ENCODE results near the gene STPG1. TPM values are rescaled to one million over a fixed set of nuclear protein-coding genes. Genes with fewer than 3 reads are reported as not detected.
A peak's percentile ranks its signal among the peaks of the same experiment; 100 is the strongest.

The STPG1 gene
- total and polyA plus RNA-seq, 2 donors (not counting 3 experiments of a cell fraction or from before 2014, with no cell fraction given) = 6.3 to 10.2 TPM

DNA sequence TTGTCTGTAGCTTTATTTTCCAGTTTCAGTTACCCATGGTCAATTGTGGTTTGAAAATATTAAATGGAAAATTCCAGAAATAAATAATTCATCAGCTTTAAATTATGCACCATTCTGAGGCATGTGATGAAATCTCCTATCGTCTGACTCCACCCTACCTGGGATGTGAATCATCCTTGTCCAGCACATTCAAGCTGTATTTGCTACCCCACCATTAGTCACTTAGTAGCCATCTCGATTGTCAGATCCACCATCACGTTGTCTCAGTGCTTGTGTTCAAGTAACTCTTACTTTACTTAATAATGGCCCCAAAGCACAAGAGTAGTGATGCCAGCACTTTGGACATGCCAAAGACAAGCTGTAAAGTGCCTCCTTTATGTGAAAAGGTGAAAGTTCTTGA lies 4.0 kb downstream of the STPG1 start:
- H3K79me2 ChIP-seq (ENCODE audit: control insufficient read depth, insufficient read depth, low read length) = no peaks in the 10 kb centered on the region
- H4K20me1 ChIP-seq (replicated peaks; ENCODE audit: control insufficient read depth, extremely low read depth, insufficient read depth, low read length) = no peaks in the 10 kb centered on the region
- no peak overlapping the region for H3K9ac ChIP-seq (replicated peaks; ENCODE audit: extremely low read depth, insufficient read depth, low read length)
- no peak overlapping the region for H3K27ac ChIP-seq (ENCODE audit: insufficient read depth, low read depth, low read length)
- CTCF ChIA-PET = interaction anchor here (0.6 to 3.3 kb wide), 8 partner anchors 10 to 392 kb away, joined by 3 to 51 read pairs (median 5); no protein-coding TSS in a partner anchor
- TF ChIP-seq FOS (IDR thresholded peaks at IDR 0.05; ENCODE audit: borderline replicate concordance, insufficient read depth, low read length) (peak; percentile 70), MYC (IDR thresholded peaks at IDR 0.05; ENCODE audit: low read depth, low read length) (no peak)
- H3K4me2 ChIP-seq (ENCODE audit: insufficient read depth, low read length) = peak overlapping the region; percentile 37
- no TSS peak for BruUV-seq (replicated peaks)
- FAIRE-seq (no peak), DNase-seq (ENCODE audit: low read depth, low spot score) (peak; percentile 49)
- POLR2A ChIA-PET = no interaction called here
- H3K4me1 ChIP-seq (ENCODE audit: control insufficient read depth, extremely low read depth, insufficient read depth, low read length) = peaks cover 19% of the 10 kb centered on the region
- no peaks in the 10 kb centered on the region for H3K9me3 ChIP-seq (replicated peaks; ENCODE audit: control insufficient read depth, insufficient read depth, low read length)
- no peak overlapping the region for H3K4me3 ChIP-seq (replicated peaks in 1 of 3; ENCODE audit: insufficient read depth in 1 of 3, low read depth in 1 of 3, low read length in 3 of 3)
- H2AFZ ChIP-seq (ENCODE audit: low read depth, low read length) = peak overlapping the region; percentile 78
- dilution Hi-C loops (cut with MboI; ENCODE audit: extremely low pct_ligation_motif_present, low sequenced_read_pairs) (no loop called here), intact Hi-C loops (cut with micrococcal nuclease) (no loop called here)
- H3K27me3 ChIP-seq (ENCODE audit: control insufficient read depth in 2 of 2, insufficient read depth in 2 of 2, low read length in 2 of 2) = no peaks in the 10 kb centered on the region
- no peaks in the 10 kb centered on the region for H3K9me1 ChIP-seq (replicated peaks; ENCODE audit: control insufficient read depth, extremely low read depth, insufficient read depth, low read length)
- H3K36me3 ChIP-seq (ENCODE audit: control insufficient read depth in 2 of 2, extremely low read depth in 1 of 2, insufficient read depth in 2 of 2, low read length in 2 of 2) = no peaks in the 10 kb centered on the region

DNA sequence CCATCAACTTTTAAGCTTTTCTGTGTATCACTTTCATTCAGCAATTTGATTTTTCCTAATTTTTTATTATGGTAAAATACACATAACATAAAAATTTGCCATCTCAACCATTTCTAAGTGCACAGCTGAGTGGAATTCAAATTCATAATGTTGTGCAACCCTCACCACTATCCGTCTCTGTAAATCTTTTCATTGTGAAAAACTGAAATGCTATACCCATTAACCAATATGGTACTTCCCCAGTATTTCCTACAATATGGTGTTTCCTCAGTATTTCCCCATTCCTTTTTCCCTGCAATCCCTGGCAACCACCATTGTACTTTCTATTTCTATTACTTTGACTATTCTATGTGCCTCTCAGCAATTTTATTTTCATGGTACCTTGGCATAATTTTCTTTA lies 6.8 kb downstream of the STPG1 start:
- dilution Hi-C loops (cut with MboI; ENCODE audit: extremely low pct_ligation_motif_present, low sequenced_read_pairs) (no loop called here), intact Hi-C loops (cut with micrococcal nuclease) (no loop called here)
- H3K9me1 ChIP-seq (replicated peaks; ENCODE audit: control insufficient read depth, extremely low read depth, insufficient read depth, low read length) = no peaks in the 10 kb centered on the region
- no peak overlapping the region for H3K9ac ChIP-seq (replicated peaks; ENCODE audit: extremely low read depth, insufficient read depth, low read length)
- no peaks in the 10 kb centered on the region for H3K9me3 ChIP-seq (replicated peaks; ENCODE audit: control insufficient read depth, insufficient read depth, low read length)
- FAIRE-seq (no peak), DNase-seq (ENCODE audit: low read depth, low spot score) (no peak)
- no peak overlapping the region for H3K4me3 ChIP-seq (replicated peaks in 1 of 3; ENCODE audit: insufficient read depth in 1 of 3, low read depth in 1 of 3, low read length in 3 of 3)
- H3K27me3 ChIP-seq (ENCODE audit: control insufficient read depth in 2 of 2, insufficient read depth in 2 of 2, low read length in 2 of 2) = no peaks in the 10 kb centered on the region
- no peaks in the 10 kb centered on the region for H4K20me1 ChIP-seq (replicated peaks; ENCODE audit: control insufficient read depth, extremely low read depth, insufficient read depth, low read length)
- CTCF ChIA-PET = interaction anchor here (0.6 to 1.3 kb wide), 2 partner anchors 9 to 157 kb away, joined by 3 read pairs; partner anchors contain the start of gene NIPAL3
- H2AFZ ChIP-seq (ENCODE audit: low read depth, low read length) = no peak overlapping the region
- no peaks in the 10 kb centered on the region for H3K79me2 ChIP-seq (ENCODE audit: control insufficient read depth, insufficient read depth, low read length)
- BruUV-seq (replicated peaks) = no TSS peak
- H3K4me1 ChIP-seq (ENCODE audit: control insufficient read depth, extremely low read depth, insufficient read depth, low read length) = peaks cover 8% of the 10 kb centered on the region
- no peaks in the 10 kb centered on the region for H3K36me3 ChIP-seq (ENCODE audit: control insufficient read depth in 2 of 2, extremely low read depth in 1 of 2, insufficient read depth in 2 of 2, low read length in 2 of 2)
- no peak overlapping the region for H3K27ac ChIP-seq (ENCODE audit: insufficient read depth, low read depth, low read length)
- POLR2A ChIA-PET = no interaction called here
- no peak overlapping the region for H3K4me2 ChIP-seq (ENCODE audit: insufficient read depth, low read length)
- TF ChIP-seq, protein P1, sequence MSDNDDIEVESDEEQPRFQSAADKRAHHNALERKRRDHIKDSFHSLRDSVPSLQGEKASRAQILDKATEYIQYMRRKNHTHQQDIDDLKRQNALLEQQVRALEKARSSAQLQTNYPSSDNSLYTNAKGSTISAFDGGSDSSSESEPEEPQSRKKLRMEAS (IDR thresholded peaks at IDR 0.05; ENCODE audit: insufficient read depth, insufficient read length) = no peak
- TF ChIP-seq GATA2 (IDR thresholded peaks at IDR 0.05; ENCODE audit: insufficient read depth, insufficient read length, low read depth, low read length) (no peak), POLR2A (IDR thresholded peaks at IDR 0.05; ENCODE audit: low read depth, low read length) (no peak), FOS (IDR thresholded peaks at IDR 0.05; ENCODE audit: borderline replicate concordance, insufficient read depth, low read length) (no peak), POLR2AphosphoS5 (IDR thresholded peaks at IDR 0.05; ENCODE audit: insufficient read depth, low read depth, low read length) (no peak), EZH2 (IDR thresholded peaks at IDR 0.05; ENCODE audit: borderline replicate concordance, low read depth, low read length, severe bottlenecking) (no peak), JUN (IDR thresholded peaks at IDR 0.05; ENCODE audit: borderline replicate concordance, insufficient read depth, insufficient read length, low read depth) (no peak), MYC (IDR thresholded peaks at IDR 0.05; ENCODE audit: low read depth, low read length) (no peak)
- TF ChIP-seq, protein P2, sequence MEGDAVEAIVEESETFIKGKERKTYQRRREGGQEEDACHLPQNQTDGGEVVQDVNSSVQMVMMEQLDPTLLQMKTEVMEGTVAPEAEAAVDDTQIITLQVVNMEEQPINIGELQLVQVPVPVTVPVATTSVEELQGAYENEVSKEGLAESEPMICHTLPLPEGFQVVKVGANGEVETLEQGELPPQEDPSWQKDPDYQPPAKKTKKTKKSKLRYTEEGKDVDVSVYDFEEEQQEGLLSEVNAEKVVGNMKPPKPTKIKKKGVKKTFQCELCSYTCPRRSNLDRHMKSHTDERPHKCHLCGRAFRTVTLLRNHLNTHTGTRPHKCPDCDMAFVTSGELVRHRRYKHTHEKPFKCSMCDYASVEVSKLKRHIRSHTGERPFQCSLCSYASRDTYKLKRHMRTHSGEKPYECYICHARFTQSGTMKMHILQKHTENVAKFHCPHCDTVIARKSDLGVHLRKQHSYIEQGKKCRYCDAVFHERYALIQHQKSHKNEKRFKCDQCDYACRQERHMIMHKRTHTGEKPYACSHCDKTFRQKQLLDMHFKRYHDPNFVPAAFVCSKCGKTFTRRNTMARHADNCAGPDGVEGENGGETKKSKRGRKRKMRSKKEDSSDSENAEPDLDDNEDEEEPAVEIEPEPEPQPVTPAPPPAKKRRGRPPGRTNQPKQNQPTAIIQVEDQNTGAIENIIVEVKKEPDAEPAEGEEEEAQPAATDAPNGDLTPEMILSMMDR (IDR thresholded peaks at IDR 0.05; ENCODE audit: extremely low read depth in 1 of 2, insufficient read depth in 1 of 2, low read depth in 1 of 2, low read length in 2 of 2) = no peak

Measured in endothelial cell of umbilical vein (primary cell).